HK-2 (cell line): ENCODE results near the gene FAM83E.
"Not testable (repeated sequence)": the region's sequence is repeated elsewhere in the genome, so short reads cannot be mapped to it uniquely, and the experiment has no call there.

Experiments
- DNase-seq: peaks from one replicate; pipeline ENCODE4 v3.0.0-alpha.2; 2018; ENCODE audit not compliant: unreplicated experiment

FAM83E gene

GRCh38 chr19:48611872-48612271 lies 3.0 kb downstream of the FAM83E start:
- no peak for DNase-seq

- DNase-seq, result no peak
Measured at GRCh38 chr19:48609571-48610108, 5.2 kb downstream of the FAM83E start.

GRCh38 chr19:48608798-48609263 lies 6.0 kb downstream of the FAM83E start:
- DNase-seq, result no peak

- no peak for DNase-seq
Measured at GRCh38 chr19:48607359-48607755, 7.5 kb downstream of the FAM83E start.

- no peak for DNase-seq
Measured at GRCh38 chr19:48606463-48607358, 8.2 kb downstream of the FAM83E start, which contains the start of gene SPACA4. TSS of gene SPACA4 (plus strand) at chr19:48606742. CDS start at chr19:48606979, 237 bp downstream.

GRCh38 chr19:48603850-48604249 lies 11.0 kb downstream of the FAM83E start:
- no peak for DNase-seq

GRCh38 chr19:48603449-48603848 lies 11.4 kb downstream of the FAM83E start:
- DNase-seq, result no peak

- no peak for DNase-seq
Measured at GRCh38 chr19:48603001-48603400, 11.9 kb downstream of the FAM83E start.

- no peak for DNase-seq
Measured at GRCh38 chr19:48600679-48601417, 14.0 kb downstream of the FAM83E start.

- no peak for DNase-seq
Measured at GRCh38 chr19:48598996-48599700, 15.7 kb downstream of the FAM83E start.

GRCh38 chr19:48596679-48597465 lies 18.0 kb downstream of the FAM83E start:
- no peak for DNase-seq

- DNase-seq, result no peak
Measured at GRCh38 chr19:48596237-48596636, 18.6 kb downstream of the FAM83E start.

GRCh38 chr19:48595833-48596232 lies 19.0 kb downstream of the FAM83E start:
- DNase-seq, result no peak

- no peak for DNase-seq
Measured at GRCh38 chr19:48595171-48595570, 19.7 kb downstream of the FAM83E start.

- DNase-seq, result no peak
Measured at GRCh38 chr19:48591021-48591420, 23.9 kb downstream of the FAM83E start.

- peak; percentile 98 for DNase-seq
Measured at GRCh38 chr19:48588670-48589401, 26.0 kb downstream of the FAM83E start.

- no peak for DNase-seq
Measured at GRCh38 chr19:48587387-48587786, 27.5 kb downstream of the FAM83E start.

- DNase-seq, result no peak
Measured at GRCh38 chr19:48582168-48582567, 32.7 kb downstream of the FAM83E start.

GRCh38 chr19:48578891-48579290 lies 36.0 kb downstream of the FAM83E start:
- no peak for DNase-seq

GRCh38 chr19:48577908-48578307 lies 37.0 kb downstream of the FAM83E start:
- not testable (repeated sequence) for DNase-seq
